SK-N-MC (cell line): ENCODE results near the gene GAPDH.

Experiments used
- EZH2 ChIP-seq: fragments of 200-600 bp; sonication (generic); IDR thresholded peaks from one replicate; pipeline ENCODE4 v1.6.1; 2017; ENCODE audit warnings: antibody characterized with exemption
- POLR2AphosphoS5 ChIP-seq: IDR thresholded peaks from 2 replicates; pipeline ENCODE4 v1.6.1; 2012; ENCODE audit warnings: mild to moderate bottlenecking, low read depth, low read length, borderline replicate concordance

DNA sequence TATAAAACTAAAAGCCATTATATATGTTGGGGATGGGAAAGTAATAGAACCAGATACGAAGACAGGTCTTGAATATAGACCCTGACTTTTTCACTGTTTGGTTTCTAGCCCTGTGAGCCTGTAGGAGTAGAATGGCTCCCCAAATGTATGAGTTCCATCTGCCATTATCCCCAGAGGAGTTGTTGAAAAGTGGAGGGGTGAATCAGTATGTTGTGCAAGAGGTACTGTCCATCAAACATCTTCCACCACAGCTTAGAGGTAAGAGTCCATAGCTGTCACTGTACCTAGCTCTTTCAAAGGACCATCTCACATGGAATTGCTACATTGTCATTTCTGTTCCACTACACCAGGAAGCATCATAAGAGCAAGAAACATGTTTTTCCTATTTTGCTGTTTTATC, 39.3 kb upstream of the GAPDH start:
- TF ChIP-seq POLR2AphosphoS5 (no peak), EZH2 (no peak)
